Measurements from ENCODE around the gene IFNLR1. TPM values are rescaled to one million over a fixed set of nuclear protein-coding genes. Genes with fewer than 3 reads are reported as not detected.

IFNLR1 gene
- total RNA-seq, 4 donors from 2014 or later, result 0.93 to 2.8 (median 1.2) TPM

DNA sequence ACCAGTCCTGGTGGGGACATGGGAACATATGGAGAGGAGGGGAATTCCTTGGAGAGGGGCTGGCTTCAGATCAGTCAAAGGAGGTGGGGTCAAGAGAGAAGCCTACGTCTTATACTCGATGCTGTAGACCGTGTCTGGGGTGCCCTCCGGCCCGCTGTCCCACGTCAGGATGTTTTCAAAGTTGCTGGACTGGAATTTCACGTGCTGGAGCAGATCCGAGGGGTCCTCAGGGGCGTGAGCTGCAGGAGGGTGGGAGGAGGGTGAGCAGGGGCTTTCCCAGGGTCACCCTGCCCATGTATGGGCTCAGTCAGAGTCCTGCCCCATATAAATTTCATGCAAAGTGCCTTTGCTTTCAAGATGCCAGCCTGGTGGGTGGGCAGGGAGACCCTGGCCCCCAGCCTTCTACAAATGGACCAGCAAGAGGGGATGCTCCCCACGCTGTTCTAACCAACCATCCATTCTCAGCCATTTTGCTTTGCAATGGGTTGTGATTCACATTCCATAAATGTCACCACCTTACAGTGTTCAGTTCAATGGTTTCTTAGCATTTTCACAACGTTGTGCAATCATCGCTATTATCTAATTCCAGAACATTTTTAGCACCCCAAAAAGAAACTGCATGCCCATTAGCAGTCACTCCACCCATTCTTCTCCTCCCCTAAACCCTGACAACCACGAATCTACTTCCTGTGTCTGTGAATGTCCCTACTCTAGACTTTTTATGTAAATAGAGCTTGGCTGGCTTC is 48.4 kb downstream of the IFNLR1 start:
- Histone ChIP-seq H3K4me1 (peaks cover 0 to 8% (median 0%) of the 10 kb centered on the region in 3 donors), H3K9me3 (no peaks in the 10 kb centered on the region), H3K4me3 (no peak overlapping the region), H3K27ac (no peak overlapping the region), H3K36me3 (no peaks in the 10 kb centered on the region), H3K27me3 (peaks cover 23% of the 10 kb centered on the region)
- ATAC-seq, result no peak
- TF ChIP-seq POLR2AphosphoS5 (IDR thresholded peaks at IDR 0.05), result no peak
- TF ChIP-seq EP300 (IDR thresholded peaks at IDR 0.05), result no peak
- TF ChIP-seq POLR2A (IDR thresholded peaks at IDR 0.05), result no peak
- TF ChIP-seq, protein P1, sequence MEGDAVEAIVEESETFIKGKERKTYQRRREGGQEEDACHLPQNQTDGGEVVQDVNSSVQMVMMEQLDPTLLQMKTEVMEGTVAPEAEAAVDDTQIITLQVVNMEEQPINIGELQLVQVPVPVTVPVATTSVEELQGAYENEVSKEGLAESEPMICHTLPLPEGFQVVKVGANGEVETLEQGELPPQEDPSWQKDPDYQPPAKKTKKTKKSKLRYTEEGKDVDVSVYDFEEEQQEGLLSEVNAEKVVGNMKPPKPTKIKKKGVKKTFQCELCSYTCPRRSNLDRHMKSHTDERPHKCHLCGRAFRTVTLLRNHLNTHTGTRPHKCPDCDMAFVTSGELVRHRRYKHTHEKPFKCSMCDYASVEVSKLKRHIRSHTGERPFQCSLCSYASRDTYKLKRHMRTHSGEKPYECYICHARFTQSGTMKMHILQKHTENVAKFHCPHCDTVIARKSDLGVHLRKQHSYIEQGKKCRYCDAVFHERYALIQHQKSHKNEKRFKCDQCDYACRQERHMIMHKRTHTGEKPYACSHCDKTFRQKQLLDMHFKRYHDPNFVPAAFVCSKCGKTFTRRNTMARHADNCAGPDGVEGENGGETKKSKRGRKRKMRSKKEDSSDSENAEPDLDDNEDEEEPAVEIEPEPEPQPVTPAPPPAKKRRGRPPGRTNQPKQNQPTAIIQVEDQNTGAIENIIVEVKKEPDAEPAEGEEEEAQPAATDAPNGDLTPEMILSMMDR (IDR thresholded peaks at IDR 0.05), result no peak
- WGBS, 2 donors (ENCODE audit: low coverage in 1 of 2), result 51 to 66% methylated on average over 5 to 8 of the region's 13 CpGs

DNA sequence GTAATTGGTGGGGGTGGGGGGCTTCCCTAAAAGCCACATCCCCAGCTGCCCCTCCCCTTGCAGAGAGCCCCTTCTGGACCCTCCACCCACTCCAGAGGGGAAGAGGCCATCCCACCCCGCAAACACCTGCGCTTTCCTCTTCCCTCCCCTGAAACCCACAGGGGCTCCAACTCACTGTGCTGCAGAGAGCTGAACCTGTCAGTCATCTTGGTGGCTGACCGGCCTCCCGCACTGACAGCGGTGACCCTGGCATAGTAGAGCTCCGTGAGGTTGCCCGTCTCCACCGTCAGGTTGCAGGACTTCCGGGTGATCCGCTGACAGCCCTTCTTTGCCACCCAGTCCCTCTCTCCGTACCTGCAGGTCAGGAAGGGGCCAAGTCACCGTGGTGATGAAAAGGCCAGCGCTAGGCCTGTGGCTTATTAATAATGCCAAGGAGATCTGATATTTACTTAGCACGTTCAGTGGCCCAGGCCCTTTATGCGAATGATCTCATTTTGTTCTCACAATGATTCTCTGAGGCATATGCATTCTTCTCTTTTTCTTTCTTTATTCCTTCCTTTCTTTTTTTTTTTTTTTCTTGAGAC is 50.0 kb downstream of the IFNLR1 start:
- no peak overlapping the region for H3K27ac ChIP-seq
- H3K27me3 ChIP-seq, result peaks cover 17% of the 10 kb centered on the region
- no peak for TF ChIP-seq POLR2AphosphoS5 (IDR thresholded peaks at IDR 0.05)
- TF ChIP-seq, protein P1 (IDR thresholded peaks at IDR 0.05), result no peak
- TF ChIP-seq EP300 (IDR thresholded peaks at IDR 0.05), result no peak
- no peak for TF ChIP-seq POLR2A (IDR thresholded peaks at IDR 0.05)
- WGBS, 2 donors (ENCODE audit: low coverage in 1 of 2), result 84 to 85% methylated on average over 9 to 10 of the region's 15 CpGs
- no peak overlapping the region for H3K4me3 ChIP-seq
- H3K4me1 ChIP-seq, result no peaks in the 10 kb centered on the region
- no peaks in the 10 kb centered on the region for H3K9me3 ChIP-seq
- ATAC-seq, result no peak
- H3K36me3 ChIP-seq, result no peaks in the 10 kb centered on the region

DNA sequence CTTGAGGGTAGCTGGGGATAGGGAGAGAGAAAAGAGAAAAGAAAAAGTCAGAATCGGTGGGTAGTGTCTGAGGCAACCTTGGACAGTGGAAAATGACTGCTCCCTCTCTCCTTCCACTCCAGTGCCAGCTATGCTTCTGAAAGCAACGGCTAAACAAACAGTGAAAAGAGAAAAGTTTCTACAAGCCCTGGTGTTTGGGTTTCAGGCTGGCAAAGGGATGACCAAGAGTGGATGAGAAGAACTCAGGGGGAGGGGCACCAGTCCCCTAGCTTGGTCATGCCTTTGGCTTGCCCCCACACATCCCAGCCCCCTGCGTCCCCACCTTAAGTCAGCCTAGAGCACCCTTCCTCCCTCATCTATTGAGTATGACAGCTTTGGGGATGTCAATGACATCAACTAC is 52.7 kb downstream of the IFNLR1 start:
- Histone ChIP-seq H3K36me3 (no peaks in the 10 kb centered on the region), H3K27ac (no peak overlapping the region), H3K4me3 (no peak overlapping the region), H3K4me1 (no peaks in the 10 kb centered on the region), H3K9me3 (peaks cover 0 to 13% (median 0%) of the 10 kb centered on the region in 3 donors), H3K27me3 (peaks cover 6% of the 10 kb centered on the region)
- ATAC-seq, result no peak
- TF ChIP-seq POLR2A (IDR thresholded peaks at IDR 0.05) (no peak), POLR2AphosphoS5 (IDR thresholded peaks at IDR 0.05) (no peak), EP300 (IDR thresholded peaks at IDR 0.05) (no peak)
- TF ChIP-seq, protein P1 (IDR thresholded peaks at IDR 0.05), result no peak
- WGBS, 2 donors (ENCODE audit: low coverage in 1 of 2), result 86 to 100% methylated on average over 2 to 3 of the region's 3 CpGs

DNA sequence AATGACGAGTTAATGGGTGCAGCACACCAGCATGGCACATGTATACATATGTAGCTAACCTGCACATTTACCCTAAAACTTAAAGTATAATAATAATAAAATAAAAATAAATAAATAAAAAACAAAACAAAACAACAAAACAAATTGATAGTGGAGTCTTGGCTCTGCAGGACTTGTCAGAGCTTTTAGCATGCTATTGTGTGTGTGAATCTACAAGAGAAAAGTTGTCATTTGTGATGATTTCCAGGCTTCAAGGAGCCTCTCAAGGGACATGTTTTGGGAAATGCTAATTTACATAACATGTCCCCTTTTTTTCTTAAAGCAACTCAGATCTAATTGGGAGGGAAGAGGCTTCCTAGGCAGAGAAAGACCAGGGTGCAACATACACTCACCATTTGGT is 53.3 kb downstream of the IFNLR1 start:
- Histone ChIP-seq H3K4me3 (no peak overlapping the region), H3K9me3 (peaks cover 0 to 13% (median 0%) of the 10 kb centered on the region in 3 donors), H3K27me3 (peaks cover 5% of the 10 kb centered on the region), H3K27ac (no peak overlapping the region), H3K4me1 (no peaks in the 10 kb centered on the region), H3K36me3 (no peaks in the 10 kb centered on the region)
- no peak for TF ChIP-seq POLR2A (IDR thresholded peaks at IDR 0.05)
- no peak for TF ChIP-seq POLR2AphosphoS5 (IDR thresholded peaks at IDR 0.05)
- TF ChIP-seq, protein P1 (IDR thresholded peaks at IDR 0.05), result no peak
- no peak for TF ChIP-seq EP300 (IDR thresholded peaks at IDR 0.05)
- 83 to 85% methylated on average over 1 of the region's 1 CpG for WGBS, 2 donors (ENCODE audit: low coverage in 1 of 2)
- no peak for ATAC-seq

DNA sequence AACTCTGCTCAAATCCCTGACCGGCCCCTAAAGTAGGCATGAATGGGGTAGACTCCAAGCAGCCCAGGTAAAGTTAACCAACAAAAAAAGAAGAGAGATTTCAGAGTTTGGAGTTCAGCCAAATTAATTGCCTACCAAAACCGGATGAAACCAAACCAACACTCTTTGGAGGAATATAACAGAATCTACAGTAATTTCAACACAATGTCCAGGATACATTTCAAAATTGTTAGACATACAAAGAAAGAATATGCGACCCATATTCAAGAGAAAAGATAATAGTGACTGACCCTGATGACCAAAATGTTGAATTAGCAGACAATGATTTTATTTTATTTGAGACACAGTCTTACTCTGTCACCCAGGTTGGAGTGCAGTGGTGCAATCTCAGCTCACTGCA is 56.7 kb downstream of the IFNLR1 start:
- ATAC-seq, result no peak
- H3K4me1 ChIP-seq, result no peaks in the 10 kb centered on the region
- no peaks in the 10 kb centered on the region for H3K27me3 ChIP-seq
- H3K27ac ChIP-seq, result no peak overlapping the region
- H3K36me3 ChIP-seq, result no peaks in the 10 kb centered on the region
- no peak for TF ChIP-seq EP300 (IDR thresholded peaks at IDR 0.05)
- TF ChIP-seq, protein P1 (IDR thresholded peaks at IDR 0.05), result no peak
- 82 to 90% methylated on average over 2 to 3 of the region's 3 CpGs for WGBS, 2 donors (ENCODE audit: low coverage in 1 of 2)
- no peak overlapping the region for H3K4me3 ChIP-seq
- H3K9me3 ChIP-seq, result peaks cover 0 to 13% (median 0%) of the 10 kb centered on the region in 3 donors
